OCI-LY7 (cell line): ENCODE data around the gene GTF3C4. TPM values are rescaled to one million over a fixed set of nuclear protein-coding genes. Genes with fewer than 3 reads are reported as not detected.

Source experiments
- BruUV-seq: library from RNA; stranded (reverse); fragments of 400-500 nt; replicated peaks from 2 replicates; lab custom pipeline; 2021; lab: Mats Ljungman, UMichigan
- CTCF ChIA-PET: fragments of 300-600 bp; sonication (Branson Sonifier 250); formaldehyde crosslinking; loops from one replicate; lab custom pipeline; 2022; ENCODE audit warnings: antibody characterized with exemption; ENCODE audit not compliant: unreplicated experiment; lab: Charles Lee
- POLR2A ChIA-PET: fragments of 300-600 bp; sonication (Branson Sonifier 250); formaldehyde crosslinking; loops from one replicate; lab custom pipeline; 2022; ENCODE audit warnings: antibody characterized with exemption; lab: Charles Lee
- DNase-seq: peaks from one replicate; pipeline ENCODE4 v3.0.0-alpha.2; 2015; ENCODE audit warnings: low spot score
- H2AFZ ChIP-seq: fragments of 200-600 bp; sonication (generic), shearing (Covaris generic); 2 replicates; pipeline ENCODE4 v1.6.1; 2014; ENCODE audit warnings: mild to moderate bottlenecking, antibody characterized with exemption, low read length, moderate library complexity
- H3K27ac ChIP-seq: fragments of 200-600 bp; sonication (generic); 2 replicates; pipeline ENCODE4 v1.5.1; 2014; ENCODE audit warnings: mixed run types, low read depth, mild to moderate bottlenecking, moderate library complexity, low read length, inconsistent platforms; ENCODE audit not compliant: poor library complexity, severe bottlenecking
- H3K36me3 ChIP-seq: fragments of 200-600 bp; sonication (generic); 2 replicates; pipeline ENCODE4 v1.6.1; 2014; ENCODE audit warnings: mild to moderate bottlenecking, antibody characterized with exemption, low read length, moderate library complexity, mixed read lengths; ENCODE audit not compliant: insufficient read depth
- H3K4me1 ChIP-seq: fragments of 200-600 bp; sonication (generic); 2 replicates; pipeline ENCODE4 v1.5.1; 2014; ENCODE audit warnings: mild to moderate bottlenecking, low read length; ENCODE audit not compliant: insufficient read depth, poor library complexity, severe bottlenecking
- H3K4me2 ChIP-seq: fragments of 200-600 bp; sonication (generic); 2 replicates; pipeline ENCODE4 v1.6.1; 2014; ENCODE audit warnings: mild to moderate bottlenecking, low read length
- H3K4me3 ChIP-seq: fragments of 200-600 bp; sonication (generic); 2 replicates; pipeline ENCODE4 v1.5.1; 2014; ENCODE audit warnings: mild to moderate bottlenecking, low read depth, low read length; ENCODE audit not compliant: poor library complexity, severe bottlenecking
- H3K79me2 ChIP-seq: fragments of 200-600 bp; sonication (generic); 2 replicates; pipeline ENCODE4 v1.6.1; 2016; ENCODE audit warnings: low read depth, mild to moderate bottlenecking, low read length, moderate library complexity, mixed read lengths; ENCODE audit not compliant: insufficient read depth
- H3K9me2 ChIP-seq: fragments of 200-600 bp; sonication (generic); 2 replicates; pipeline ENCODE4 v1.6.1; 2016; ENCODE audit warnings: mild to moderate bottlenecking, low read length, mixed read lengths; ENCODE audit not compliant: insufficient read depth
- H3K9me3 ChIP-seq: fragments of 200-600 bp; sonication (generic); 2 replicates; pipeline ENCODE4 v1.6.1; 2014; ENCODE audit warnings: mild to moderate bottlenecking, mixed run types, low read length, mixed read lengths
- H4K20me1 ChIP-seq: fragments of 200-600 bp; sonication (generic); 2 replicates; pipeline ENCODE4 v1.6.1; 2014; ENCODE audit warnings: mild to moderate bottlenecking, antibody characterized with exemption, low read length, moderate library complexity, mixed read lengths; ENCODE audit not compliant: insufficient read depth
- EZH2phosphoT487 ChIP-seq: fragments of 200-600 bp; sonication (generic); IDR thresholded peaks from 2 replicates; pipeline ENCODE4 v1.6.1; 2018; ENCODE audit warnings: low read depth, borderline replicate concordance, mild to moderate bottlenecking, mixed run types, antibody characterized with exemption, low read length, moderate library complexity, mixed read lengths
- intact Hi-C: fragments of 100-400 bp; cut with micrococcal nuclease; formaldehyde crosslinking; loops from one replicate; pipeline ENCODE4 v1.10.0; 2022; ENCODE audit not compliant: unreplicated experiment
- total RNA-seq, 2 experiments: library from RNA; depleted of rRNA in 1 of 2; stranded (reverse); fragments of >200 nt in 1 of 2; shearing (Covaris generic) in 1 of 2; gene quantifications; 2 replicates each; pipeline ENCODE4 v1.2.3, GENCODE V29; 2014 to 2022
- TF ChIP-seq, protein P1 (sequence below): fragments of 200-600 bp; sonication (generic); conservative IDR thresholded peaks from 2 replicates; pipeline ENCODE4 v1.5.1; 2014; ENCODE audit warnings: mild to moderate bottlenecking, antibody characterized with exemption, low read length, moderate library complexity, mixed read lengths

Gene GTF3C4
- total RNA-seq, 2 experiments from 2014 or later, result 15.7 to 19.0 TPM

- intact Hi-C loops, result no loop called here
- Histone ChIP-seq H3K4me2 (no peak overlapping the region), H3K4me1 (no peaks in the 10 kb centered on the region)
Measured at GRCh38 chr9:132726576-132727130, 56.4 kb downstream of the GTF3C4 start.

GRCh38 chr9:132728071-132728470 is 57.8 kb downstream of the GTF3C4 start:
- intact Hi-C loops, result no loop called here
- Histone ChIP-seq H3K9me2 (no peaks in the 10 kb centered on the region), H3K36me3 (no peaks in the 10 kb centered on the region), H2AFZ (no peak overlapping the region), H4K20me1 (no peaks in the 10 kb centered on the region), H3K79me2 (no peaks in the 10 kb centered on the region), H3K4me1 (no peaks in the 10 kb centered on the region), H3K27ac (no peak overlapping the region), H3K4me3 (no peak overlapping the region), H3K4me2 (no peak overlapping the region), H3K9me3 (no peaks in the 10 kb centered on the region)
- BruUV-seq, result no TSS peak
- DNase-seq, result no peak
- ChIA-PET POLR2A (no interaction called here), CTCF (no interaction called here)
- no peak for TF ChIP-seq EZH2phosphoT487
- TF ChIP-seq, protein P1, sequence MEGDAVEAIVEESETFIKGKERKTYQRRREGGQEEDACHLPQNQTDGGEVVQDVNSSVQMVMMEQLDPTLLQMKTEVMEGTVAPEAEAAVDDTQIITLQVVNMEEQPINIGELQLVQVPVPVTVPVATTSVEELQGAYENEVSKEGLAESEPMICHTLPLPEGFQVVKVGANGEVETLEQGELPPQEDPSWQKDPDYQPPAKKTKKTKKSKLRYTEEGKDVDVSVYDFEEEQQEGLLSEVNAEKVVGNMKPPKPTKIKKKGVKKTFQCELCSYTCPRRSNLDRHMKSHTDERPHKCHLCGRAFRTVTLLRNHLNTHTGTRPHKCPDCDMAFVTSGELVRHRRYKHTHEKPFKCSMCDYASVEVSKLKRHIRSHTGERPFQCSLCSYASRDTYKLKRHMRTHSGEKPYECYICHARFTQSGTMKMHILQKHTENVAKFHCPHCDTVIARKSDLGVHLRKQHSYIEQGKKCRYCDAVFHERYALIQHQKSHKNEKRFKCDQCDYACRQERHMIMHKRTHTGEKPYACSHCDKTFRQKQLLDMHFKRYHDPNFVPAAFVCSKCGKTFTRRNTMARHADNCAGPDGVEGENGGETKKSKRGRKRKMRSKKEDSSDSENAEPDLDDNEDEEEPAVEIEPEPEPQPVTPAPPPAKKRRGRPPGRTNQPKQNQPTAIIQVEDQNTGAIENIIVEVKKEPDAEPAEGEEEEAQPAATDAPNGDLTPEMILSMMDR, result no peak

More at GRCh38 chr9:132726576-132727130, 56.4 kb downstream of the GTF3C4 start:
- no TSS peak for BruUV-seq
- no peak for DNase-seq
- H3K4me3 ChIP-seq, result no peak overlapping the region
- CTCF ChIA-PET, result no interaction called here
- TF ChIP-seq EZH2phosphoT487, result no peak
- TF ChIP-seq, protein P1, result no peak
- POLR2A ChIA-PET, result no interaction called here
- no peaks in the 10 kb centered on the region for H3K9me3 ChIP-seq
- no peak overlapping the region for H3K27ac ChIP-seq
- no peak overlapping the region for H2AFZ ChIP-seq
- no peaks in the 10 kb centered on the region for H3K36me3 ChIP-seq
- no peaks in the 10 kb centered on the region for H4K20me1 ChIP-seq
- H3K79me2 ChIP-seq, result no peaks in the 10 kb centered on the region
- no peaks in the 10 kb centered on the region for H3K9me2 ChIP-seq

GRCh38 chr9:132728497-132728896 is 58.2 kb downstream of the GTF3C4 start:
- H4K20me1 ChIP-seq, result no peaks in the 10 kb centered on the region
- POLR2A ChIA-PET, result no interaction called here
- H3K4me1 ChIP-seq, result no peaks in the 10 kb centered on the region
- intact Hi-C loops, result no loop called here
- H3K36me3 ChIP-seq, result no peaks in the 10 kb centered on the region
- no peak for DNase-seq
- no peak for TF ChIP-seq EZH2phosphoT487
- TF ChIP-seq, protein P1, result no peak
- H3K4me3 ChIP-seq, result no peak overlapping the region
- no peak overlapping the region for H3K4me2 ChIP-seq
- no peak overlapping the region for H2AFZ ChIP-seq
- H3K27ac ChIP-seq, result no peak overlapping the region
- H3K9me2 ChIP-seq, result no peaks in the 10 kb centered on the region
- H3K9me3 ChIP-seq, result no peaks in the 10 kb centered on the region
- CTCF ChIA-PET, result no interaction called here
- BruUV-seq, result no TSS peak
- no peaks in the 10 kb centered on the region for H3K79me2 ChIP-seq
